IPS-20b (cell line): ENCODE data around the gene MED4.

Experiments
- H3K27ac ChIP-seq: one replicate; pipeline ENCODE4 v1.5.1; 2013; ENCODE audit warnings: low read length
- H3K27me3 ChIP-seq: 2 replicates; pipeline ENCODE4 v1.6.1; 2013; ENCODE audit warnings: mild to moderate bottlenecking, low read length, inconsistent platforms; ENCODE audit not compliant: insufficient read depth
- H3K36me3 ChIP-seq: 2 replicates; pipeline ENCODE4 v1.6.1; 2013; ENCODE audit warnings: low read depth, mild to moderate bottlenecking, inconsistent platforms, low read length, moderate library complexity; ENCODE audit not compliant: insufficient read depth
- H3K4me1 ChIP-seq: 2 replicates; pipeline ENCODE4 v1.6.1; 2013; ENCODE audit warnings: mild to moderate bottlenecking, control low read depth, inconsistent platforms, low read length, moderate library complexity; ENCODE audit not compliant: insufficient read depth
- H3K4me3 ChIP-seq: 2 replicates; pipeline ENCODE4 v1.5.1; 2013; ENCODE audit warnings: mild to moderate bottlenecking, low read length, inconsistent platforms
- H3K9ac ChIP-seq: 2 replicates; pipeline ENCODE4 v1.6.1; 2013; ENCODE audit warnings: low read depth, mild to moderate bottlenecking, inconsistent platforms, low read length, moderate library complexity
- H3K9me3 ChIP-seq: 2 replicates; pipeline ENCODE4 v1.6.1; 2013; ENCODE audit warnings: mild to moderate bottlenecking, low read depth, low read length, inconsistent platforms; ENCODE audit not compliant: insufficient read depth

Gene MED4

GRCh38 chr13:48028066-48028465 is 66.8 kb downstream of the MED4 start:
- Histone ChIP-seq H3K4me3 (no peak overlapping the region), H3K36me3 (0 out of 2 replicates have a peak, but pooled peaks cover 3% of the 10 kb centered on the region), H3K4me1 (no peaks in the 10 kb centered on the region), H3K9ac (no peak overlapping the region), H3K27me3 (no peaks in the 10 kb centered on the region), H3K9me3 (peaks cover 27% of the 10 kb centered on the region), H3K27ac (no peak overlapping the region)
